Body of pancreas (tissue), 4 donors: Measurements from ENCODE around the gene UMODL1.

Experiments used
- CTCF ChIP-seq, 7 experiments: fragments of 450-650 bp in 4 of 7; fragments of 200-600 bp in 3 of 7; sonication (generic) in 3 of 7; IDR thresholded peaks; one replicate each; pipeline ENCODE4 v1.5.1; 2016 to 2019; ENCODE audit warnings: antibody characterized with exemption in 7 of 7
- POLR2A ChIP-seq, 3 donors: fragments of 450-650 bp; IDR thresholded peaks; one replicate each; pipeline ENCODE4 v1.6.1; 2016; ENCODE audit warnings: antibody characterized with exemption in 3 of 3, mild to moderate bottlenecking in 2 of 3

- TF ChIP-seq CTCF (IDR thresholded peaks at IDR 0.05): no peak
- no peak for TF ChIP-seq POLR2A (IDR thresholded peaks at IDR 0.05)
Observed at GRCh38 chr21:42108554-42109340, 37.6 kb downstream of the UMODL1 start.
